Endometrial microvascular endothelial cells (primary cell): Measurements from ENCODE around the gene VASH2. TPM values are rescaled to one million over a fixed set of nuclear protein-coding genes. Genes with fewer than 3 reads are reported as not detected.
"Not testable (repeated sequence)": the region's sequence is repeated elsewhere in the genome, so short reads cannot be mapped to it uniquely, and the experiment has no call there.

ENCODE experiments used
- in situ Hi-C: cut with HindIII; loops from 2 replicates; pipeline ENCODE4 v1.10.0; 2017; ENCODE audit warnings: low sequenced_read_pairs, low pct_unique_long_range_greater_than_20kb; ENCODE audit errors: inconsistent ontology term
- total RNA-seq: library from RNA; depleted of rRNA; stranded (reverse); fragments of >200 nt; gene quantifications from one replicate; pipeline ENCODE4 v1.2.3, GENCODE V29; 2015; ENCODE audit errors: inconsistent ontology term

VASH2 gene
- total RNA-seq, 1 donor from 2014 or later = 0.09 TPM

DNA sequence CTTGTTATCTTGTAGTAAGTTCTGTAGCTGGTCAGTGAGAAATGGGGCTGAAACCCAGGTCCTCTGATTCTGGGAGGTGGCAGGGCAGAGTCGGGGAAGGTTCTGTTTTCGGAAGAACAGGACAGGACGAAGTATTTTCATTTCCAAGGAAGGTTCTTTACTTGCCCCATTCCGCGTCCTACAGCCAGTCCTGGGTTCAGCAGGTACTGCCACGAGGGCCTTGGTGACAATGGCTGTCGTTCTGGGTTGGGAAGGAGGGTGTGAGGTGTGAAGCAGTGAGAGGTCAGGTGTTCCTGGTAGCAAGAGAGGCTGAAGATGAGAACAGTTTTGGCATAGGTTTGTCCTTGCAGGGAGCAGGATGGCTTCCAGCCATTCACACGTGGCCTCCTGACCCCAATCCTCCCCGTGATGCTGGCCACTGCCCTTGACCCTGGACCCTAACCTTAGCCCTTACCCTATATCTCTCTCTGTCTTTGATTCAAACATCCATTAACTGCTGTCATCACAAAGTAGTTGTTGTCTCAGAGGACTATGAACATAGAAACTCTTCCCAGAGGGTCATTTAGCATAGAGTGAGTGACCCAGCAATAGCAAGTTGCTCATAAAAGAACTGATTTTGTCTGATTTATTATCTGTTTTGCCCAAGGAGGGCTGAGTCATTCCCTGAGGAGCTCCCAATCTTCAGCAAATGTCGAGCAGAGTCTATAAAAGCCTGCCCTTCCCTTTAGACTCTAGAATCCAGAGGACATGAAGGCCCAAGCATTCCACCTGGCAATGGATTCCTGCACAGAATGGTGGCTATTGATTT, 25.0 kb downstream of the VASH2 start:
- in situ Hi-C loops = no loop called here

DNA sequence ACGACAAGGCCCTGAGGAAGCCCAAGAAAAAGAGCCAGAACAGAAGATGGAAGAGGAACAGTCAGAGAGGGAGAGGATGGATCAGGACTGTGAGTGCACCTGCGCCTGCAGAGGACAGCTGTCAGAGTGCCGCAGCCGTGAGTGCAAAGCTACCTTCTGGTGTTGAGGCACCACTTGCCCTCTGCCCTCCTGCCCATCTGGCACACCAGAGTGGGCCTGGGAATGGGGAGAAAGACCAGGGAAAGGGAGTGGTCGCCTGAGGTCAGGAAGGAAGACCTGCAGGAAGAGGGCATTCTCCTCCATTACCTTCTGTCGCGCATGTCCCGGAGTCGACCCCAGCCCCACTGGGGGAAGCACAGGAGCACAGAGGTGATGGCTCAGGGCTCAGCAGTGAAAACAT, 26.2 kb downstream of the VASH2 start:
- in situ Hi-C loops = no loop called here

DNA sequence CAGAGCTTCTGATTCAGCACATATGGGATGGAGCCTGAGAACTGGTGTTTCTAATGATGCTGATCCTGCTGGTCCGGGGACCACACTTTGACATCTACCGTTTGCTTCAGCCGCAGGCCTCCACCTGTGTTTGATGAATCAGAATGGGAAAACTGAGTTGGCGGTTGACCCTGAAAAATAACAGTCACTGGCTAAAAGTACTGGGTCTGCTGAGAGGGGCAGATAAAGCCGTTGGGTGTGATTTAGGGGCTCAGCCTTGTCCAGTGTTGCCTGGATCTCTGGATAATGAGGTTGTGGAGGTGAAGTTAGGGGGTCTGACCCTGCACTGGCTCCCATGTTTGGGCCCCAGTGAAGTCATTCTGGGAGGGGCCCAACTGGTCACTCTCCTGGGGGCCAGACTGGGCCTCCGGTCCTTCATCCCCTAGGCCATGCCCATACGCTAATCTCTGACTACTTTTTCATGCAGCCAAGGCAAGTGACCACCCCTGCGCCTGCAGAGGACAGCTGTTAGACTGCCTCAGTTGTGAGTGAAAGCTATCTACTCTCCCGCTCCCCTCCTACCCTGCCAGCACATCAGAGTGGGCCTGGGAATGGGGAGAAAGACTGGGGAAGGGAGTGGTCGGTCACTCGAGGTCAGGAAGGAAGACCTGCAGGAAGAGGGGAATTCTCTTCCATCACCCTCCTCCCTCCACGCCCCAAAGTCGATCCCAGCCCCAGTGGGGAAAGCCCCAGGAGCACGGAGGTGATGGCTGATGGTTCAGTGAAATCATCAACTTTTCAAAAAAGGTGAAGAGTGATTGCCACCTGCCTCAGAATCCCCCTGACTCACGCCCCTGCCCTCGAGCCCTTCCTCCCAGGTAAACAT, 27.7 kb downstream of the VASH2 start:
- in situ Hi-C loops = no loop called here

DNA sequence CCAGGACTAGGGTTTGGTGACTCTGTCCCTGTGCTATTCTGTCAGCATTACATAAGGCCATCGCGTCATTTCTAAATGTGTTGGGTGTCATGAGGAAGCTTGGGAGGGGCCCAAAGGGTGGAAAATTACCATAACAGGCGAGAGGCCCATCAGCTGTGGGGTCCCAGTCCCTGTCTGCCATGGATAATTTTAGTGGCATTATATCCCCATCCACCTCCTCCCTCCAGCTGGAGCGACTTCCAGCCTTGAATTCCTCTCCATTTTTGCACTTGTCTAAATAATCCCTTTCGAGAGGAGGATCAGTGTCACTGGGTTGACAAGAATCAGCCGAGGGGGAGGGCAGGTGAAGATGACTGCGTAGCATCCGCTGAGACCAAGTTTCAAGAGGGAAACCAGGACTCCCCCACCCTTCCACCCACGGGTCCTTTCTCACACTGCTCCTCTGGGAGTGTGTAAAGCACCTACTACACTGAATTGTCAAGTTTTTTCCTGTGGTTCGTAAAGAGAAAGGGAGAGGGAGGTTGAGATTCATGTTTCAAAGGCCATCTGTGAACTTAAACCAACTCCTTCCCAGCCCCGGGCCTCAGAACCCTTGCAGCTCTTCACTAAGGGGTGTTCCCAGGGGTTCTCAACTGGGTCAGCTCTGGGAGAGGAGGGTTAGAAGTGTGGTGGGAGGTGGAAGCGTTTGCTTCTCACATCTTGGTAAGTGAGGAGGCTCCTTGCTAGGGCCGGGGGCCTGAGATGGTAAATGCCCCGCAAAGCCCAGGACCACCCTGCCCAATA, 29.2 kb downstream of the VASH2 start:
- in situ Hi-C loops = no loop called here

DNA sequence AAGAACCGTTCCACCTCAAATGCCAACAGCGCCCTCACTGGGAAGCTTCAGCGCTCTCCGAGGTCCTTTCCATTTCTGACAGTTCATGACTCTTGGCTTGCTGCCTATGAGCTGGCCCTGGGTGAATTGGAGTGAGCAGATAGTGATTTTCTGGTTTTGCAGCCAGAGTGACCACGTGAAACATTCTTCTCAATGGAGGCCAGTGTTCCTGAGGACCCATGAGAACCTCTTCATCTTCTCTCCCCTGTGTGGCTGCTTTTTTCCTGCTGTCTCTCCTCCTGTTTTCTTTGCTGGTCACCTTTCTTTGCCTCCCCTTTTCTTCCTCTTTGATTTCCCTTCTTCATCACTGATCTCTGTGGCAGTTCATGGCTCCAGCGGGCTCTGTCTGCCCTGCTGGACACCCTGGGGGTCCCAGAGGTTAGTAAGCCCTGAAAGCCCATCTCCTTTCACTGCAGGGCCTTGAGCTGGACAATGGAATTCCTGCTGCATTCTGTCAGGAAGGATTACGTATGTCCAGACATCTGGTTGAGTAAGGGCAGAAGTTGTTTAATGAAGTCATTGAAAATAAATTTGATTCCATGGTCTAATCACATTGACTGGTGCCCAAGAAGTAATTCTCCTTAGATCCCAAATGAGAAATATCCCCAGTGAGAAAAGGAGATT, 29.9 kb downstream of the VASH2 start:
- in situ Hi-C loops = no loop called here

DNA sequence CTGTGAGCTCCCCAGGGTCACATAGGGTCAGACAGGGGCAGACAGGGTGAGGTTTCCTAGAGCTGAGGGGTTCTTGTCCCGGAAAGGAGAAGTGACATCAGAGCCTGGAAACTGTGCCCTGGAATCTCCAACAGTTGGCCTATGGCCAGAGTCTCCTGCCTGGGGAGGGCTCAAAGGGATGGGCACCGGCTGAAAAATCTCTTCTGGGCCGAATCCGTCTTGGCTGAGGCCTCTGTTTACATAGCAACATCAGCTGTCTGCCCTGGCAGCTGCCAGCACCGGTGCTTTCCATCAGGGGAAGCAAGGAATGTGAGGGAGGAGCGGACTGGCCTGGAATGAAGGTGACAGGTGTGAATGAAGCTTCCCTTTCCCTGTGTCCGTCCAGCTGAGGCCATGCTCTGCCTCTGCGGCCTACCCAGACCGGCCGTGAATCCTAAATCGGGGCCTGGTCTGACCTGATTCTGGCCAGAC, 30.7 kb downstream of the VASH2 start:
- in situ Hi-C loops = no loop called here

DNA sequence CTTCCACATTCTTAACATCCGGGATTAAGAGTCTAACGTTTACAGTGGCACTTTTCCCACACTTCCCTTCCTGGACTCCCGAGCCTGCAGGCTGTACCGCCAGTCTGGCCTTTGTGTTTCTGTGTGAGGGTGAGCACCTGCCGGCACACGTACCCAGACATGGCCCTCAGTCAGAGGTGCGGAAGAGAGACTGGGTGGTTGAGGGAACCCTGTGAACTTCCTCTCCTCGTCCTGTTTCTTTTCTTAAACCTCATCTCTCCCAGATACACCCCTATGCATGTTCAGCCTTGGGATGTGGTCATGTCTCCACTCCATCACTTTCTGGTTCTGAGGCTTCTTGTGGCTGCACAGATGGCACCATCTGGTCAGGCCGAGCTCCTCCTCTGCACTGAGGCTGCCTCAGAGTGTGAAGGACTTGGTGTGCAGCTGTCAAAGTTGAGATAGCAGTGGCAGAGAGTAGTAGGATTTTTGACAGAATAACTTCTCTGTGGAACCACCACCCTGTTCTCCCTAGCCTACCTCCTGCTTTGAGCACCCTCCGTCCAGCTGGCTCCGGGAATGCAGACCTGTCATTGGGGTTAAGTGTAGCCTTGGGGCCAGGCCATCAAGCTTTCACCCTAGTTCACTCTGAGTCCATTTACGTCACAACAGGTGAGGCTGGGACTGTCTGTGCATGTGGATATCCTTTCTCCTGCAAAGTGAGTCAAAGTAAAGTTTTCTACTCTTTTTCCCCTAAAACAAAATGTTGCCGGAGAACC, 31.4 kb downstream of the VASH2 start:
- in situ Hi-C loops = no loop called here

DNA sequence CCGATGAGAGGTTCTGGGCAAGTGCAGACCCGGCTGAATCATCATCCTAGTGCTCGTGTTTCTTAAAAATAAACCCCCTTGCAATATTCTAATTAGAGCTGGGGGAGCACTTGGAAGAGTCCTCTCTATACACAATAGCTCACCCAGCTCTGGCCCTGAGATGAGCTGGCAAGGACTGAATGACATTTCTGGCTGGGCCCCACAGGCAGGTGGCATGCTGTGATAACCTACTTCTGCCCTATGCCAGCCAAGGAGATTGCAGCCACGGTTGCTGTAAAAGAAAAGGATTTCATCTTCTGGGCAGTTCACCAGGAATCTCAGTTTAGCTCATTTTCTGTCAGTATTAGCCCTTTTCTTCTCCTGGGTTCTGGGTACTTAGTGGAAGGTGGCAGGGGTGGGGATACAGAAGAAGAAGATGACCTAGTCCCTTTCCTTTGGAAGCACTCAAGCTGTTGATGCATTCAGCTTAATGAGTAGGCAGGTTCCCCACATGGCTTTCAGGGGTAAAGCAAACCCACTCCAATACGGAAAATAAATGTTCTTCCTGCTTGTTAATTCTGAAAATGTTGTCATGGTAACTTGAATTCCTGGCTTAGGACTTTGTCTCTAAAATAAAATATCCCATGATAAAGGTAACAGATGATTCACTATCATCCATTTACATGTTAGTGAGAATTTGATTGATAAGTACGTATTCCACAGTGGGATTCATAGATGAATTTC, 32.2 kb downstream of the VASH2 start:
- in situ Hi-C loops = no loop called here

DNA sequence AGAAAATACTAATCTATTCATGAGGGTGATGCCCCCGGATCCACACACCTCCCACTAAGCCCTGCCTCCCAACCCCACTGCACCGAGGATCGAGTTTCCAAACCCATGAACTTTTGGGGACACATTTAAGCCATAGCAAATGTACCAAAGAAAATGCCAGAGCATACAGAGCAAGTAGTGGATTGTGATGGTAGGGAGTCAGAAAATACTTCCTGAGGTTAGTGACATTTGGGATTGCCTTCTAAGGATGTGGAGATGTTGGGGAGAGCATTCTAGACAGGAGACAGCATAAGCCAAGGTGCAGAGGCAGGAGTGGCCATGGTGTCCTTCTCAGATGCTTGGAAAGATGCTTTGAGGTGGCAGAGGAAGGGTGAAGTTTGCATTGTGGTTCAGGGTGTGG, 33.1 kb downstream of the VASH2 start:
- in situ Hi-C loops = no loop called here

DNA sequence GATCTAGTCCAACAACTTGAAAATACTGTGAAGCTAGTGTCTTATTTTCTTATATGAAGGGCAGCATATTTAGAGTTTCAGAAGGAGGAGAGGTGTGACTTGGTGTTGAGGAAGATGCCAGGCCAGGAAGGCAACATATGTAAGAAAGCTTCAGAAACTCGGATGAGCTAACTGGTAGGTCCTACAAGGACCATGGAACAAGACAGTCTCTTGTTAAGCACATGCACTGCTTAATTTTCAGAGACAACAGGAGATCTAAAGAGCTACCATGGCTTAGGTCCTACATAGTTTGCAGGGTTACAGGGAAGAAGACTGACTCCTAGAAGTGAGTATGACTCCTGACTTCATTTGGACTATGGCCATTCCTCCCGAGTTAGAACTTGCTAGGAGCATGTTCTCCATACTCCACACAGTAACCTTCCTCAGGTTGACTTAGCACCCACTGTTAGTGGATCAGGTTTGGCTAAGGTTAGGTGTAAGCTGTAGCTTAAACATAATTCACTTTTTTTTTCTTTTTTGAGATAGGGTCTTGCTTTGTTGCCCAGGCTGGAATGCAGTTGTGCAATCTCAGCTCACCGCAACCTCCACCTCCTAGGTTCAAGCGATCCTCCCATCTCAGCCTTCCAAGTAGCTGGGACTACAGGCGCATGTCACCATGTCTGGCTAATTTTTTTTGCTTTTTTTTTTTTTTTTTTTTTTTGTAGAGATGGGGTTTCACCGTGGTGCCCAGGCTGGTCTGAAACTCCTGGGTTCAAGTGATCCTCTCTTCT, 34.4 kb downstream of the VASH2 start:
- in situ Hi-C loops = no loop called here

DNA sequence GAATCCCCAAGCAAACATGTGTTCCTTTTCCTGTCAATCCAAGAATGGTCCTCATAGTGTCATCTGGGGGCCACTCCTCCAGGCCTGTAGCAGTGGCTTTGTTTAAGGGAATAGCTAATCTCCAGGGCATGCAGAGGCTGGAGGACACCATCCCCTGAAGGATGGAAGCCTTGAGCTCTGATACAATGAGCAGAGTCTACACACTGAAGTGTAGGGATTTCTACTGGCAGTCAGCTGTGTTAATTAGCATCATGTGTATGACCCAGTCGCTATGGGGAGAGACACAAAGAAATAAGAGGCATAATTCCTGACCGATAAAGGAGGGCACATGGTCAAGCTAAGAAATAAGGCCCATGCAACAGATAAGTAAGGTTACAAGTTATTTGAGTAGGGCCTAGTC, 36.2 kb downstream of the VASH2 start:
- in situ Hi-C loops = no loop called here

DNA sequence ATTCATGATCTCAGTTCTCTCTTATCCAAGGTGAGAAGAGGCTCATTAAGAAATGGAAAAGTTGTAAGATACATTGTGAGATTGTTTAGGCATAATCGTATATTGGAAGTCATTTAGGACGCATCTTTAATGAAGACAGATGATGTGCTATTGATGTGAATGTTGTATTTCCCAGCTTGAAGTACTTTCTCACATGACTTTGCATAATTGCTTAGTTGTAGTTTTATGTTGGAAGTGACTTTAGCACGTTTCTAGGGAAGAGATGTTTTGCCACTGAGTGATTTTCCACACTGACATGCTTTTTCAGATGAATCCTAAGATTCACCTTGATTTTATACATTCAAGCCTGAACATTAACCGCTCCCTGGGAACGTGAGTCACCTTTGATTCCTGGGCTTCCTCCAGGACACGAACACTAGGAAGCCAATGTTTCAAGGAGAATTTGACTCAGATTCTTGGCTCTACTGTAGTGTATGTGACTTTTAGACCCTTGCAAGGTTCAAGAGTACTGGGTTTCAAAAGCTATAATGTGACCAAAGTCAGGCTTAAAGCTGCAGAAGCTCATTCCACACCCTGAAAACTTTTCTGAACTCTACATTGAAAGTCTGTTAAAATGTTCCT, 37.5 kb downstream of the VASH2 start:
- in situ Hi-C loops = no loop called here

DNA sequence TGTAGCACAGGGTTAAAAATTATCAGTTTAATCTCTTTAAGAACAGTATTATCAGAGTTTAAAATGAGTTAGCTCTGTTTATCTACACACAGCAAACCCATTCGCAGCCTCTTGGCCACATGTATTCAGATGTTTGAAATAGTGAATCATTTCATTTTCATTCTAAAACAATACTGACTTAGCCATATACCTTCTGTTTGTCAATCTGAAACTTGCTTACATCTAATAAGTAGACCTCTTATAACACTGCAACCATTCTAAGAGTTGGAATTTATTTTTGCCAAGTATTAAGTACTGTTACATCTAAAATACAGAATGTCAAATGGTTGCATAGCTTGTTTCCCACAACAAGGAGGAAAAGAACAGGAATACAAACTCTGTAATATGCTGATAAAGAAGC, 39.9 kb downstream of the VASH2 start:
- in situ Hi-C loops = no loop called here

DNA sequence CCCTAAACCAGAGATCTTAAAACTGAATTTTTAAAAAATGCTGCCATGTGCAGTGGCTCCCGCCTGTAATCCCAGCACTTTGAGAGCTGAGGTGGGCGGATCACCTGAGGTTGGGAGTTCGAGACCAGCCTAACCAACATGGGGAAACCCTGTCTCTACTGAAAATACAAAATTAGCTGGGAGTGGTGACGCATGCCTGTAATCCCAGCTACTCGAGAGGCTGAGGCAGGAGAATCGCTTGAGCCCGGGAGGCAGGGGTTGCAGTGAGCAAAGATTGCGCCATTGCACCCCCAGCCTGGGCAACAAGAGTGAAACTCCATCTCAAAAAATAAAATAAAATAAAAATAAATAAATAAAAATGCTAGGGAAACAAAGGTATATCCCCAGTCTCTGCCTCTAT, 43.6 kb downstream of the VASH2 start:
- in situ Hi-C loops = not testable (repeated sequence)

DNA sequence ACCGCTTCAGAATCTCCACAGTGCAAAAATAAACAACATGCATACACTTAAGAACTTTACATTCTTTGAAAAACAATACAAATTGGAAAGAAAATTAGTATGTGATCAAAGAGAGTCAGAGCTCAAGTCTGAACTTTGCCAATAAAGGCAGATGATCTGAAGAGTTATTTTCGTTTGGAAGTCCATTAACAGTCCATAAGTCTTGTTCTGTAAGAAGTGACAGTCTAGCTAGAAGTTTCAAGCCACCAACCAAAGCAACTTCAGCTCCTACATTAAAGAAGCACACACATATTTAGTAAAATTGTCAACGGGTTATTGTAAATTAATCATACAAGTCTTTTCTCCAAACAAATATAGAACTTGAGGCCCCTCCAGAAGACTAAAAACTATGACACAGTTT, 44.6 kb downstream of the VASH2 start:
- in situ Hi-C loops = no loop called here

DNA sequence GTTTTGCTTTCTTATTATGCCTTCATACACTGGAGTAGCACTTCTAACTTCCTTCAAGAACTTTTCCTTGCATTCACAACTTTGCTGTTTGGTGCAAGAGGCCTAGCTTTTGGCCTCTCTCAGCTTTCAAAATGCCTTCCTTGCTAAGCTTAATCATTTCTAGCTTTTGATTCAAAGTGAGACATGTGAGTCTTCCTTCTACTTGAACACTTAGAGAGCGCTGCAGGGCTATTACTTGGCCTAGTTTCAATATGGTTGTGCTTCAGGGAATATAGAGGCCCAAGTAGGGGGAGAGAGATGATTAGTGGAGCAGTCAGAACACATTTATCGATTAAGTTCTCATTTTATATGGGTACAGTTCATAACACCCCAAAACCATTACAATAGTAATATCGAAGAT, 52.9 kb downstream of the VASH2 start:
- in situ Hi-C loops = no loop called here
